ENCODE results near the gene PRMT7. TPM values are rescaled to one million over a fixed set of nuclear protein-coding genes. Genes with fewer than 3 reads are reported as not detected.

The PRMT7 gene
- total RNA-seq, 2 experiments from 2014 or later, result 60.4 to 62.8 TPM

GRCh38 chr16:68290450-68290849 lies 20.4 kb upstream of the PRMT7 start:
- CTCF ChIA-PET, result interaction anchor here (1.4 to 15.3 kb wide), 4 partner anchors 16 to 38 kb away, joined by 6 to 237 read pairs (median 12); partner anchors contain the start of genes PRMT7, SLC7A6 and SLC7A6OS
- H3K27ac Mint-ChIP-seq, result peak overlapping the region; percentile 93
- H3K36me3 Mint-ChIP-seq, result peaks cover 58% of the 10 kb centered on the region
- H3K9me3 Mint-ChIP-seq, result no peaks in the 10 kb centered on the region
- POLR2A ChIA-PET, result interaction anchor here (1.2 to 3.6 kb wide), 5 partner anchors 8 to 26 kb away, joined by 3 to 20 read pairs (median 10); partner anchors contain the start of genes PRMT7, SLC7A6 and SLC7A6OS
- DNase-seq, result peak; percentile 8
- H3K4me3 Mint-ChIP-seq, result peak overlapping the region; percentile 12
- intact Hi-C loops (cut with micrococcal nuclease), result no loop called here
- peaks cover 77% of the 10 kb centered on the region for H3K4me1 Mint-ChIP-seq (ENCODE audit: low read depth)
- H3K27me3 Mint-ChIP-seq, result no peaks in the 10 kb centered on the region

- Mint-ChIP-seq H3K4me1 (ENCODE audit: low read depth) (peaks cover 69% of the 10 kb centered on the region), H3K36me3 (peaks cover 60% of the 10 kb centered on the region), H3K27ac (peak overlapping the region; percentile 93), H3K27me3 (no peaks in the 10 kb centered on the region), H3K9me3 (no peaks in the 10 kb centered on the region), H3K4me3 (no peak overlapping the region)
- intact Hi-C loops (cut with micrococcal nuclease), result no loop called here
- DNase-seq, result peak; percentile 18
- CTCF ChIA-PET, result interaction anchor here (1.3 to 15.3 kb wide), 4 partner anchors 17 to 46 kb away, joined by 4 to 237 read pairs (median 10); partner anchors contain the start of genes PLA2G15 and SLC7A6
- POLR2A ChIA-PET, result interaction anchor here (0.9 to 3.6 kb wide), 3 partner anchors 9 to 28 kb away, joined by 5 to 11 read pairs (median 6); no protein-coding TSS in a partner anchor
Measured at GRCh38 chr16:68291227-68291626, 19.6 kb upstream of the PRMT7 start.

DNA sequence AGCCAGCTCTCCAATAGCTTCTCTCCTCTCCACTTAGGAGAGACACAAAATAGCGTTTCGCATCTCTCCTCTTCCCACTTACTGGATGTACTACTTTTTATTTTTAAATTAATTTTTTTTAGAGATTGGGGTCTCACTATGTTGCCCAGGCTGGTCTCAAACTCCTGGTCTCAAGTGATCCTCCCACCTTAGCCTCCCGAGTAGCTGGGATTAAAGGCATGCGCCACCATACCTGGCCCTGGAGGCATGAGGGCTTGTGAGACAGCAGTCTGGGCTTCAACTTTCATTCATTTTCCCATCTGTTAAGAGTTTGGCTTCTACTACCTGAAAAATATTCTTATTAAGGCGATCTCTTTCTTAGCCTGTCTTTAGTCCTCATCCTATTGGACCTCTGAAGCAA lies 18.4 kb upstream of the PRMT7 start:
- POLR2A ChIA-PET, result interaction anchor here (0.7 to 0.9 kb wide), 2 partner anchors 18 to 29 kb away, joined by 5 to 6 read pairs; partner anchors contain the start of genes PRMT7 and SLC7A6OS
- no peaks in the 10 kb centered on the region for H3K27me3 Mint-ChIP-seq
- H3K4me1 Mint-ChIP-seq (ENCODE audit: low read depth), result peaks cover 59% of the 10 kb centered on the region
- no peak overlapping the region for H3K4me3 Mint-ChIP-seq
- intact Hi-C loops (cut with micrococcal nuclease), result no loop called here
- H3K36me3 Mint-ChIP-seq, result peaks cover 62% of the 10 kb centered on the region
- CTCF ChIA-PET, result interaction anchor here (0.6 to 15.3 kb wide), 3 partner anchors 15 to 47 kb away, joined by 3 to 237 read pairs (median 4); partner anchors contain the start of genes PLA2G15 and SLC7A6
- DNase-seq, result no peak
- no peaks in the 10 kb centered on the region for H3K9me3 Mint-ChIP-seq
- peak overlapping the region; percentile 93 for H3K27ac Mint-ChIP-seq

GRCh38 chr16:68296291-68296690 lies 14.5 kb upstream of the PRMT7 start:
- CTCF ChIA-PET, result interaction anchor here (15.3 kb wide), 1 partner anchor 34 kb away, joined by 237 read pairs; the partner anchor contains the start of gene SLC7A6
- Mint-ChIP-seq H3K36me3 (peaks cover 57% of the 10 kb centered on the region), H3K4me3 (no peak overlapping the region), H3K27me3 (no peaks in the 10 kb centered on the region), H3K9me3 (no peaks in the 10 kb centered on the region), H3K27ac (peak overlapping the region; percentile 3), H3K4me1 (ENCODE audit: low read depth) (peaks cover 32% of the 10 kb centered on the region)
- DNase-seq, result no peak
- POLR2A ChIA-PET, result interaction anchor here (1.4 to 2.7 kb wide), 2 partner anchors 13 to 15 kb away, joined by 4 to 9 read pairs; partner anchors contain the start of genes PRMT7 and SLC7A6OS
- intact Hi-C loops (cut with micrococcal nuclease), result no loop called here

DNA sequence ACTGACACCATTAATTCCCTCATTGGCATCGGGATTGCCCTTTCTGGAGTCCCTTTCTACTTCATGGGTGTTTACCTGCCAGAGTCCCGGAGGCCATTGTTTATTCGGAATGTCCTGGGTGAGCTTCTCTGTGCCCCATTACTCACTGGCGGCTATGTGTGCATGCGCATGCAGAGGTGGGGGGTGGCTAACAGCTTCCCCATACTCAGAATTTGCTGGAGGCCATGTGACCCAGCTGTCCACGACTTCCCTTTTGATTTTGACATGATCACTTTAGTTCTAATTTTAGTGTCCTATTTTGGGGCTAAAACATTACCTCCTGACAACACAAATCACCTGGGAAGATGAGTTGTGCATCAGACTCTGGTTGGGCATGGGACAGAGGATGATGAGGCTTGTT lies 14.1 kb upstream of the PRMT7 start:
- CTCF ChIA-PET, result interaction anchor here (0.7 to 15.3 kb wide), 3 partner anchors 9 to 34 kb away, joined by 3 to 237 read pairs (median 3); partner anchors contain the start of gene SLC7A6
- Mint-ChIP-seq H3K36me3 (peaks cover 56% of the 10 kb centered on the region), H3K27me3 (no peaks in the 10 kb centered on the region), H3K4me1 (ENCODE audit: low read depth) (peaks cover 28% of the 10 kb centered on the region), H3K9me3 (no peaks in the 10 kb centered on the region), H3K27ac (peak overlapping the region; percentile 3), H3K4me3 (no peak overlapping the region)
- DNase-seq, result peak; percentile 0
- POLR2A ChIA-PET, result interaction anchor here (1.4 kb wide), 1 partner anchor 13 kb away, joined by 4 read pairs; no protein-coding TSS in a partner anchor
- intact Hi-C loops (cut with micrococcal nuclease), result no loop called here

GRCh38 chr16:68297908-68298307 lies 12.9 kb upstream of the PRMT7 start:
- intact Hi-C loops (cut with micrococcal nuclease), result no loop called here
- Mint-ChIP-seq H3K27ac (peak overlapping the region; percentile 42), H3K36me3 (peaks cover 56% of the 10 kb centered on the region), H3K4me1 (ENCODE audit: low read depth) (peaks cover 17% of the 10 kb centered on the region), H3K27me3 (no peaks in the 10 kb centered on the region), H3K4me3 (no peak overlapping the region), H3K9me3 (no peaks in the 10 kb centered on the region)
- no peak for DNase-seq
- ChIA-PET CTCF (interaction anchor here (15.3 kb wide), 1 partner anchor 36 kb away, joined by 237 read pairs; the partner anchor contains the start of gene SLC7A6), POLR2A (interaction anchor here (1.2 kb wide), 1 partner anchor 13 kb away, joined by 3 read pairs; the partner anchor contains the start of genes PRMT7 and SLC7A6OS)

- Mint-ChIP-seq H3K27me3 (no peaks in the 10 kb centered on the region), H3K4me3 (no peak overlapping the region), H3K36me3 (peaks cover 57% of the 10 kb centered on the region), H3K4me1 (ENCODE audit: low read depth) (peaks cover 16% of the 10 kb centered on the region), H3K9me3 (no peaks in the 10 kb centered on the region), H3K27ac (peak overlapping the region; percentile 23)
- ChIA-PET CTCF (interaction anchor here (3.0 kb wide), 1 partner anchor 34 kb away, joined by 18 read pairs; the partner anchor contains the start of gene SLC7A6), POLR2A (interaction anchor here (1.1 to 1.2 kb wide), 2 partner anchors 9 to 13 kb away, joined by 3 to 4 read pairs; partner anchors contain the start of genes PRMT7 and SLC7A6OS)
- no peak for DNase-seq
- intact Hi-C loops (cut with micrococcal nuclease), result no loop called here
Measured at GRCh38 chr16:68298312-68298711, 12.5 kb upstream of the PRMT7 start.

DNA sequence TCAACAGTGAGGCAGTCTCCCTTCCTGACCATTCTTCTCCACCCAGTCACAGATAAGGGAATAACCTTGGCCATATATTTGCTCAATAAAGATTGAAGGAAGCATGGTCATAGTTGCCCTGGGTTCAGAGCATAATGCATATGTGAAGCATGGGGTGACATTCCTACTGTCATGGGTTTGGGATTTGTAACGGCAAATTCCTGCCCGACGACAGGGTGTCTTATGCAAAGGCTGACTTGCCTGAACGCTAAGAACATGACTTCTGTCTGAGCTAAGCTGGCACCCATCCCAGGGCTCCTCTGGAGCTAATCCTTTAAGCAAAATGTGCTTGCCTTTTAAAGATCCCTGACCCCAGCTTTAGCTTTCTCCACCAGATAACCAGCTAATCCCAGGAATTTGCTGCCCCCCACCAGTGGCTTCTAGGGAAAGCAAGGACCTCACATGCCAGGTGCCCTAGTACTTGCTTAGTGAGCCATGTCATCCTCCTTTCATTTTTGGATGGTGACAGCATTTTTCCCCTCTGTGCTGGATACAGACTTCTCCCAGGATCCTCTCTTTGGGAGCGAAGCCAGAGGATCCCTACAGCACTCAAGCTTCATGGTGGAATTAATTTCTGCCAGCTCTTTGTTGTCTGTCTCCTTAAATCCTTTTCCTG lies 11.8 kb upstream of the PRMT7 start:
- no peaks in the 10 kb centered on the region for H3K9me3 Mint-ChIP-seq
- peak overlapping the region; percentile 47 for H3K27ac Mint-ChIP-seq
- H3K4me3 Mint-ChIP-seq, result no peak overlapping the region
- H3K27me3 Mint-ChIP-seq, result no peaks in the 10 kb centered on the region
- no peak for DNase-seq
- CTCF ChIA-PET, result interaction anchor here (1.8 to 3.0 kb wide), 4 partner anchors 12 to 37 kb away, joined by 4 to 19 read pairs (median 13); partner anchors contain the start of genes PRMT7, SLC7A6 and SLC7A6OS
- peaks cover 12% of the 10 kb centered on the region for H3K4me1 Mint-ChIP-seq (ENCODE audit: low read depth)
- POLR2A ChIA-PET, result interaction anchor here (1.1 to 1.2 kb wide), 2 partner anchors 9 to 12 kb away, joined by 3 to 4 read pairs; partner anchors contain the start of genes PRMT7 and SLC7A6OS
- intact Hi-C loops (cut with micrococcal nuclease), result no loop called here
- H3K36me3 Mint-ChIP-seq, result peaks cover 60% of the 10 kb centered on the region

- ChIA-PET CTCF (interaction anchor here (0.7 to 3.0 kb wide), 5 partner anchors 11 to 38 kb away, joined by 3 to 19 read pairs (median 8); partner anchors contain the start of genes PRMT7, SLC7A6 and SLC7A6OS), POLR2A (interaction anchor here (0.7 to 1.3 kb wide), 4 partner anchors 9 to 36 kb away, joined by 4 to 6 read pairs (median 4); partner anchors contain the start of gene SLC7A6)
- intact Hi-C loops (cut with micrococcal nuclease), result no loop called here
- H3K4me1 Mint-ChIP-seq (ENCODE audit: low read depth), result peaks cover 9% of the 10 kb centered on the region
- H3K27me3 Mint-ChIP-seq, result no peaks in the 10 kb centered on the region
- peaks cover 59% of the 10 kb centered on the region for H3K36me3 Mint-ChIP-seq
- H3K4me3 Mint-ChIP-seq, result no peak overlapping the region
- DNase-seq, result no peak
- no peaks in the 10 kb centered on the region for H3K9me3 Mint-ChIP-seq
- peak overlapping the region; percentile 65 for H3K27ac Mint-ChIP-seq
Measured at GRCh38 chr16:68299571-68300453, 11.0 kb upstream of the PRMT7 start.

DNA sequence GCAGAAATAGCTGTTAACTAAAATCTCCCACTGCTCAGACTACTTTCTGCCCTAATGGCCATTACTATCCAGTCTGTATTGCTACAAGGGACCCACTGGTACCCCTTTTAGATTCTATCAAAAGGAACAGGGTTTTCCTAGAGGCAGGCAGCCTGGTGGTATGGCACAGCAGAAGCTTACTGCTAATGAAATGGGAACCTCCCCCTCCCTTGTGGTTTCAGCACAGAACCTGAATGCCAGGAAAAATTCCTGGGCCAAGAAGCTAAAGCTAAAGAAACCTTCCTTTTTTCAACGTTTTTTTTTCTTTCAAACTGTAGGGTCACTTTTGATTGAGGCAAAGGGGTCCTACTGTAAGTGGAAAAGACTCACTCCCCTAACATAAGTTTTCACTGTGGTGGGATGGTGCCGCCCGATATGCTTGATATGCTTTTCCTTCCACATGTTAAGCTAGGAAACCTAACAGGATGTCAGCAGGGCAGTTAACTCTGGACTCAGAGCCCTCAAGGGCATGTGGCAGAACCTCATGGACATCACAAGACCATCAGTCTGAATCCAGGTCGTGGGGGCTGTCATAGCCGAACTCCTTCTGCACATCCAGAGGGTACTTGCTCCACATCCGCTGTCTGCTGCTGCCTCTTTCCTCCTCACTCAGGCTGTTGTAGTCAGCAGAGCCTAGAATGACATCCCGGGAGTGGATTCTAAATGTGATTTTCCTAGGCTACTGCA lies 9.9 kb upstream of the PRMT7 start:
- ChIA-PET POLR2A (interaction anchor here (0.7 to 1.3 kb wide), 3 partner anchors 8 to 37 kb away, joined by 4 to 6 read pairs (median 5); partner anchors contain the start of gene SLC7A6), CTCF (interaction anchor here (0.8 to 3.0 kb wide), 5 partner anchors 10 to 39 kb away, joined by 3 to 19 read pairs (median 8); partner anchors contain the start of genes PRMT7, SLC7A6 and SLC7A6OS)
- Mint-ChIP-seq H3K27ac (peak overlapping the region; percentile 65), H3K4me1 (ENCODE audit: low read depth) (peaks cover 9% of the 10 kb centered on the region), H3K9me3 (no peaks in the 10 kb centered on the region), H3K36me3 (peaks cover 55% of the 10 kb centered on the region), H3K27me3 (no peaks in the 10 kb centered on the region), H3K4me3 (no peak overlapping the region)
- intact Hi-C loops (cut with micrococcal nuclease), result no loop called here
- no peak for DNase-seq

Data from activated CD4-positive, alpha-beta memory T cell treated with anti-CD3 and anti-CD28 coated beads for 36 hours (primary cell).